Retinal pigment epithelial cell (primary cell): ENCODE results near the gene MCUB.

ENCODE experiments used
- DNase-seq: peaks from one replicate; pipeline ENCODE4 v3.0.0-alpha.2; 2010; ENCODE audit warnings: low read depth
- H3K4me3 ChIP-seq: 2 replicates; pipeline ENCODE4 v1.5.1; 2011; ENCODE audit warnings: mild to moderate bottlenecking, low read length, control low read depth, moderate library complexity
- TF ChIP-seq, protein P1 (sequence below): conservative IDR thresholded peaks from 2 replicates; pipeline ENCODE4 v1.5.1; 2011; ENCODE audit warnings: low read depth, low read length, control low read depth, inconsistent platforms

MCUB gene

DNA sequence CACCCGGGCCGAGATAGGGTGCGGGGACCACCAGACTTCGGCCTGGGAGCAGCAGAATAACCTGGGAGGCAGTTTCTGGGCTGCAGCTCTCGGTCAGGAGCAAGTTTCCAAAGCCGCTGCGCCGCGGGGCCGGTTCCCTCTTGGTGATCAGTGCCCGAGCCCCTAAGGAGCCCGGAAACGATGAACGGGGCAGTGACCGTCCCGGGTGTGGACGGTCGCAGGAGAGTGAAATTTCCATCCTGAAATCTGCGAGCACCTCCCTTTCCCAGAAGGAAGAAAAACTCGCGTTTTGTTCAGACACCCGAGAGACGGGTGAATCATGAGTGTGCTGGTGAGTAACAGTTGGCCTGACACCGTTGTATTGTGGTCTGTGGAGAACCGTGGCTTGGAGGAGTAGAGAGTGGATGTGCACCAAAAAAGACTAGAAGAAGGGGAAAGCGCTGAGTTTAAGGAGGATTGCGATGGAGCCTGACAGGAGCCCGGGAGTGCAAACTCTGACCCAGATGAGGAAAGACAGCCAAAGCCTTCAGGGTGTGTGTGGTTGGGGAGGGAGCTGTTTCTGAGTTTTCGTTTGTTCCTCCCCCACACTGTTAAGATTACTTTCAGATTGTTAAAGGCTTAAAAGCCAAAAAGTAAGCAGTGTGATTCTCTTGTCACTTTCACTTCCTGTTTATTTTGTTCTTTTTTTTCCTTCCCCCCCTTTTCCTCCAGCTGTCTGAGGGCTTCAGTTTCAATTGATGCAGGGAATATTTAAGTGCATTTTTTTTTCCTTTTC is 828 bp downstream of the MCUB start:
- DNase-seq, result peak; percentile 20
- peak overlapping the region; percentile 78 for H3K4me3 ChIP-seq
- TF ChIP-seq, protein P1, sequence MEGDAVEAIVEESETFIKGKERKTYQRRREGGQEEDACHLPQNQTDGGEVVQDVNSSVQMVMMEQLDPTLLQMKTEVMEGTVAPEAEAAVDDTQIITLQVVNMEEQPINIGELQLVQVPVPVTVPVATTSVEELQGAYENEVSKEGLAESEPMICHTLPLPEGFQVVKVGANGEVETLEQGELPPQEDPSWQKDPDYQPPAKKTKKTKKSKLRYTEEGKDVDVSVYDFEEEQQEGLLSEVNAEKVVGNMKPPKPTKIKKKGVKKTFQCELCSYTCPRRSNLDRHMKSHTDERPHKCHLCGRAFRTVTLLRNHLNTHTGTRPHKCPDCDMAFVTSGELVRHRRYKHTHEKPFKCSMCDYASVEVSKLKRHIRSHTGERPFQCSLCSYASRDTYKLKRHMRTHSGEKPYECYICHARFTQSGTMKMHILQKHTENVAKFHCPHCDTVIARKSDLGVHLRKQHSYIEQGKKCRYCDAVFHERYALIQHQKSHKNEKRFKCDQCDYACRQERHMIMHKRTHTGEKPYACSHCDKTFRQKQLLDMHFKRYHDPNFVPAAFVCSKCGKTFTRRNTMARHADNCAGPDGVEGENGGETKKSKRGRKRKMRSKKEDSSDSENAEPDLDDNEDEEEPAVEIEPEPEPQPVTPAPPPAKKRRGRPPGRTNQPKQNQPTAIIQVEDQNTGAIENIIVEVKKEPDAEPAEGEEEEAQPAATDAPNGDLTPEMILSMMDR, result no peak

GRCh38 chr4:109562457-109563239 is 2.6 kb downstream of the MCUB start:
- no peak for DNase-seq
- H3K4me3 ChIP-seq, result no peak overlapping the region

GRCh38 chr4:109571494-109571893 is 11.4 kb downstream of the MCUB start:
- H3K4me3 ChIP-seq, result no peak overlapping the region
- TF ChIP-seq, protein P1, result no peak
- no peak for DNase-seq

More at GRCh38 chr4:109562457-109563239, 2.6 kb downstream of the MCUB start:
- TF ChIP-seq, protein P1, result no peak

DNA sequence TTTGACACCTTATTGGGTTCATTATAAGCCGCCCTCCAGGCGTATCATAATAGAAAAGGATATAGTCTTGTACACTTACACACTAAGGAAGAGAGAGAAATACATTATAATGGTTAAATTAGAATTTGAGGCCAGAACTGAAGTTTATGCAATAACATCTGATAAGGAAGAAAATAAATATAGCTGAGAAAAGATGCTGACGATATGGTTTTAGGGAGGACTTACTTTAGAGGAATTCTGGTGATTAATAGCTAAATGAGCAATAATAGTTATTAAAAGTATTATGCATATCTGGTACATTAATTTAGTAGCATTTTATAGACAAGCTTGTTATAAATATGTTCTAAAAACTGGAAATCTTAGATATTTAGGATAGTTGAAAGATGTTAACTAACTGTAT is 12.1 kb downstream of the MCUB start:
- no peak overlapping the region for H3K4me3 ChIP-seq
- no peak for DNase-seq
- TF ChIP-seq, protein P1, result no peak

- no peak for DNase-seq
- TF ChIP-seq, protein P1, result peak; percentile 33
- H3K4me3 ChIP-seq, result no peak overlapping the region
Measured at GRCh38 chr4:109574443-109574850, 14.4 kb downstream of the MCUB start.

DNA sequence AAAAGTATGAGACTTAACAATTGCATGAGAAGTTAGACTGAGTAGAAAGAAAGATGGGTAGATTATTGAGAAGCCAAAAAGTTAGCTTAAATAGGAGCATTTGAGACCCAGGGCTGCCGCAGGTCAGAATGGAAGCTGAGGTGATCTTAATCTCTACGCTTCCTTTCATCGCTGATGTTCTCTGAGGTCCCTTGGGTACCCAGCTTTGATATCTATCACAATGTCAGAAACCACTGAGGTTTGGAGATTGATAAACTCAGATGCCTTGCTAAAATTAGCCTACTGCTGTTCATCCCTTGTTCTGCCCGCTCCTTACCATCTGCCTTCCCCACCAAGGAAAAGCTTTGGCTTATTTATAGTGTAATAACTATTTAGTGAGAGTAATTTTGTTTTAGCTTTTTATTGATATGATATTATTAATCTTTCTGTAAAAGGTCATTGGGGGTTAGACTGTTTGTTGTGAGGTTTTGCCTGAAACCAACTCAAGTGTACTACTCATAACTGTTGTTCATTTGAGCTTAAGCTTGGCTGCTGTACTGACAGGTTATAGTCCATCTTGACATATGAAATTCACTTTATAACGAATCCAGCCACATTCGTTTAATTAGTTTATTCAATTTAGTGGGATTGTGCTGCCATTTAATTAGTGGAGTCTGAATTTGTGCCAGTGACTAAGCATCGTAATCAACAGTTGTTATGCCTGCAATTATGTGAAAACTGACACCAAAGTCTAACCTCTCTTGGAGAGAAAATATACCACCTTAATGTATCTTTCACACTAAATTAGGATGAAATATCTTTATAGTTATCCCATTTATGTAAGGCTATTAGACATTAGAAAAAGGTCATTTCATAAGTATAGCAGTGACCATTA is 15.1 kb downstream of the MCUB start:
- TF ChIP-seq, protein P1, result no peak
- no peak overlapping the region for H3K4me3 ChIP-seq
- no peak for DNase-seq
